D341Med (cell line): Measurements from ENCODE around the gene RAB1B.

Experiments used
- DNase-seq: peaks from one replicate; pipeline ENCODE4 v3.0.0; 2012; ENCODE audit warnings: low spot score

RAB1B gene

GRCh38 chr11:66323684-66324083, 55.2 kb downstream of the RAB1B start:
- DNase-seq: no peak

GRCh38 chr11:66324664-66325063, 56.2 kb downstream of the RAB1B start:
- no peak for DNase-seq

DNA sequence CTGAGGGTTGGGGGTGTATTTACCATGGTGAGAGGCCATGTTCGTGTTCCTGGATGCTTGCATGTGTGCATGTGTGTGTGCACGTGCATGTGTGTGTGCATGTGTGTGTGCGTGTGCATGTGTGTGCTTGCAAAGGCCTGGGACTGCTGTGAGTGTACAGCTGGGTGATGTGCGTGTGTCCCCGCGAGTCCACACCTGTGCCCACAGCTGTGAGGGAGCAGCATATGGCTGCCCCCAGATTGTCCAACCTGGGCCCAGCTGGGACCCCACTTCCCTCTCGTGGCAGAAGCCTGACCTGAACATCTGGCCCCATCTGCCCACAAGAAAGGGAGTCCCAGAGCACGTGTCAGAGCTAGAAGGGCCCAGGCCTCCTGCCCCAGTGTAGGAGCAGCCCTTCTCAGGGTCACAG, 56.8 kb downstream of the RAB1B start:
- DNase-seq: no peak

DNA sequence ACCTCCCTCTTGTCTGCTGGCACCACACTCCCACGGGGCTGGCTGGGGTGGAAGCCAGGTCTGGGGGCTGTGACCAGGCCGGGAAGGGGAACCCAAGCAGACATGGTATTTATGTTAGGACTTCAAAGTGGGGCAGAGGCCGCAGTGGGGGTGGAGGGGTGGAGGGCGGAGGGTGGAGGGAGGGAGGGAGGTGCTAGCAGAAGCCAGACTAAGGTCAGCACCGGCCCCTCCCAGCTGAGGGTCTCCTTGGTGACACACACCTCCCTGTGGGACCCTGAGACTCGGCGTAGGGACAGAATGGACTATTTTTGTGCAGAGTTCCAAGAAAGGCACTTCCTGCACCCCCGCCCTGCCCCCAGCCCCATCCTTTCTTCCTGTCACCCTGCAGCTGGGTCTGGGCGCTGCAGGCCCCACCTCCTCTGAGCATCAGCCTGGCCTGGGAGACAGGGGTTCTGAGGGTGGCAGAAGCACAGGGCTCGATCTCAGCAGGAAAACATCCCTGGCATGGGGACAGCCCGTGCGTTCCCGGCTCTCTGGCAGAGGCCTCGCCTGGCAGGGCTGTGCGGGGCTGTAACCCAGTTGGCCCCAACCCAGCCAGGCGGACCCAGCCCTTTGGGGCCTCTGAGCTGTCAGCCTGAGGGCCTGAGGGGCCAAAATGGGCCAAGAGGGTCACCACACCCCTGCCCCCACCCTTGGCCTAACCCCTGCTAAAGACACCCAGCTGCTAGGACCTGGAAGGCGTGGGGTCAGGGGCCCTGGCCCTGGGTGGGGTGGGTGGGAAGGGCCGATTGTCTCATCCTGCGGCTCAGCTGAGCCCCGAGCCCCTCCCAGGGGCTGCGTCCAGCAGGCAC, 58.0 kb downstream of the RAB1B start:
- DNase-seq: peak; percentile 28
